ENCODE measurements around the gene TMEM244. TPM values are rescaled to one million over a fixed set of nuclear protein-coding genes. Genes with fewer than 3 reads are reported as not detected.

Gene TMEM244
- total RNA-seq, 1 donor from 2014 or later = not detected

DNA sequence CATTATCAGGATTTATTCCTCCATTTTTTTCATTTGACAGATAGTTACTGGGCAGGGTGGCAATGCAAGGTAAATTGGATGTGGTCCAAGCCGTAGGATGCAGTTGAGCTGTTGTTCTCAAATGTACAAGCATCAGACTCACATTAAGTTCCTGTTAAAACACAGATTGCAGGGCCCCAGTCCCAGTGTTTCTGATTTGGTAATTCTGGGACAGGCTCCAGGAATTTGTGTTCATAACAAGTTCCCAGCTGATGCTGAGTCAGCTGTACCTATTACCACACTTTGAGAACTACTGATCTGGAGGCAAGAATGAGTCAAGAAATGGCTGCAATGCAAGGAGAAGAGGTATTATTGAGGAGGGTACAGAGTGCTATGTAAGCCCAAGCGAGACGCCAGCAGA is 11.7 kb downstream of the TMEM244 start:
- Mint-ChIP-seq H3K4me3 (ENCODE audit: unreplicated experiment) (no peak overlapping the region), H3K4me1 (ENCODE audit: low read depth, unreplicated experiment) (no peaks in the 10 kb centered on the region), H3K27me3 (ENCODE audit: unreplicated experiment) (peaks cover 2% of the 10 kb centered on the region), H3K36me3 (ENCODE audit: unreplicated experiment) (no peaks in the 10 kb centered on the region), H3K27ac (ENCODE audit: unreplicated experiment) (no peak overlapping the region), H3K9me3 (ENCODE audit: unreplicated experiment) (no peaks in the 10 kb centered on the region)
- TF ChIP-seq CTCF (IDR thresholded peaks at IDR 0.05; ENCODE audit: partially characterized antibody, unreplicated experiment) = no peak
- DNase-seq = no peak

GRCh38 chr6:129846761-129847160 is 14.4 kb downstream of the TMEM244 start:
- DNase-seq = no peak
- Mint-ChIP-seq H3K27me3 (ENCODE audit: unreplicated experiment) (no peaks in the 10 kb centered on the region), H3K27ac (ENCODE audit: unreplicated experiment) (no peak overlapping the region), H3K9me3 (ENCODE audit: unreplicated experiment) (no peaks in the 10 kb centered on the region), H3K4me1 (ENCODE audit: low read depth, unreplicated experiment) (no peaks in the 10 kb centered on the region), H3K36me3 (ENCODE audit: unreplicated experiment) (no peaks in the 10 kb centered on the region), H3K4me3 (ENCODE audit: unreplicated experiment) (no peak overlapping the region)
- no peak for TF ChIP-seq CTCF (IDR thresholded peaks at IDR 0.05; ENCODE audit: partially characterized antibody, unreplicated experiment)

DNA sequence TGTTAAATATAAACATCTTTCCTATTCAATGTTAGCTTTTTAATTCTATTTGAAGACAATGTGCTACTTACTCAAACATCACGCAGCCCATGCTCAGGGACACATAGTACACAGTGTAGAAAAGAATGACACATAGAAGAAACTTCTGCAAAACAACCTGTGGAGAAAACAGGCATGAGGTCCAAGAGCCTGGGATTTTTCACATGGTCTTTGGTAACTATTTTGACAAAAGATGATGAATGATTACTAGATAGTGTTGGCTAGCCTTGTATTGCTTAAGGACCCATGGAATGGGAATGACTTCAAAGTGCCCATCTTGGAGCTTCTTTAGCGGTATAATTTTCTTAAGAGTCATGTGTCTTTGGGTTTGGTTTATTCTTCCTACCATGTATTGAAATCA is 15.4 kb downstream of the TMEM244 start:
- TF ChIP-seq CTCF (IDR thresholded peaks at IDR 0.05; ENCODE audit: partially characterized antibody, unreplicated experiment) = no peak
- no peak overlapping the region for H3K4me3 Mint-ChIP-seq (ENCODE audit: unreplicated experiment)
- no peak for DNase-seq
- no peak overlapping the region for H3K27ac Mint-ChIP-seq (ENCODE audit: unreplicated experiment)
- H3K27me3 Mint-ChIP-seq (ENCODE audit: unreplicated experiment) = no peaks in the 10 kb centered on the region
- H3K4me1 Mint-ChIP-seq (ENCODE audit: low read depth, unreplicated experiment) = no peaks in the 10 kb centered on the region
- no peaks in the 10 kb centered on the region for H3K36me3 Mint-ChIP-seq (ENCODE audit: unreplicated experiment)
- H3K9me3 Mint-ChIP-seq (ENCODE audit: unreplicated experiment) = no peaks in the 10 kb centered on the region

GRCh38 chr6:129844118-129844891 is 16.8 kb downstream of the TMEM244 start:
- TF ChIP-seq CTCF (IDR thresholded peaks at IDR 0.05; ENCODE audit: partially characterized antibody, unreplicated experiment) = no peak
- no peaks in the 10 kb centered on the region for H3K9me3 Mint-ChIP-seq (ENCODE audit: unreplicated experiment)
- H3K27ac Mint-ChIP-seq (ENCODE audit: unreplicated experiment) = no peak overlapping the region
- no peaks in the 10 kb centered on the region for H3K27me3 Mint-ChIP-seq (ENCODE audit: unreplicated experiment)
- H3K4me1 Mint-ChIP-seq (ENCODE audit: low read depth, unreplicated experiment) = no peaks in the 10 kb centered on the region
- DNase-seq = no peak
- H3K4me3 Mint-ChIP-seq (ENCODE audit: unreplicated experiment) = no peak overlapping the region
- no peaks in the 10 kb centered on the region for H3K36me3 Mint-ChIP-seq (ENCODE audit: unreplicated experiment)

GRCh38 chr6:129843573-129843972 is 17.5 kb downstream of the TMEM244 start:
- no peak for DNase-seq
- Mint-ChIP-seq H3K9me3 (ENCODE audit: unreplicated experiment) (no peaks in the 10 kb centered on the region), H3K36me3 (ENCODE audit: unreplicated experiment) (no peaks in the 10 kb centered on the region), H3K27me3 (ENCODE audit: unreplicated experiment) (no peaks in the 10 kb centered on the region), H3K4me3 (ENCODE audit: unreplicated experiment) (no peak overlapping the region), H3K4me1 (ENCODE audit: low read depth, unreplicated experiment) (no peaks in the 10 kb centered on the region), H3K27ac (ENCODE audit: unreplicated experiment) (no peak overlapping the region)
- no peak for TF ChIP-seq CTCF (IDR thresholded peaks at IDR 0.05; ENCODE audit: partially characterized antibody, unreplicated experiment)
